Measurements from ENCODE around the gene SARM1.

Gene SARM1

DNA sequence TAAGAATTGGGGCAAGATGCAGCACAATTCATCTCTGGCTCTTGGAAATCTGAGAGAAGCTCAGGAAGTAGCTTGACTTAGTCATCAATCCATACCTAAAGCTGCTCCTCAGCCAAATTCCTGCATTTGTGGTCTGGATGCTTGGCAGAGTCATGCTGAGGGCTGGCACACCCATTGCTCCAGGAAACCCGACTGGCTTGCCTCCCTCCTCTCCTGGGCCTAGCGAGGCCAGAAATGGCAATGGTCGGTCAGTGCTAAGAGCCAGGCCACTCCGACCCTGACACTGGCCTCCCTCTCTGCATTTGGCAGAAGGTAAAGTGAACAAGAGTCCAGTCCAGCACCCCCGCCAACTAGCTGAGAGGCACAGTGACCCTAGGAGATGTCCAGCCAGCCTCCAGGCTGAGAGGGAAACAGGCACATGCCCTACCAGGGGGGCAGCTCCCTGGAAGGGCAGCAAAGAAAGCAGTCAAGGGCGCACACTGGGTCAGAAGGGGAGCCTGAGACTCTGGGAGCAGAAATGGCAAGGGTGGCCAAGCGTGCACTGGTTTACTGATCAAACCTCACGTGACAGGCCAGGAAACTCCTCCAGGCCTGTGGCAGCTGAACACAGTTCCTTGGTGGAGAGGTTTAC is 24.1 kb upstream of the SARM1 start:
- Histone ChIP-seq H3K4me1 (ENCODE audit: insufficient read depth, poor library complexity, severe bottlenecking) (peaks cover 21% of the 10 kb centered on the region), H3K36me3 (ENCODE audit: low read depth) (peaks cover 85% of the 10 kb centered on the region), H3K4me3 (ENCODE audit: severe bottlenecking) (no peak overlapping the region), H3K27ac (ENCODE audit: poor library complexity, severe bottlenecking) (peak overlapping the region; percentile 90), H3K27me3 (ENCODE audit: insufficient read depth, poor library complexity, severe bottlenecking) (no peaks in the 10 kb centered on the region), H3K9me3 (ENCODE audit: severe bottlenecking) (no peaks in the 10 kb centered on the region)
- no peak for DNase-seq (ENCODE audit: low spot score)
- TF ChIP-seq, protein P1, sequence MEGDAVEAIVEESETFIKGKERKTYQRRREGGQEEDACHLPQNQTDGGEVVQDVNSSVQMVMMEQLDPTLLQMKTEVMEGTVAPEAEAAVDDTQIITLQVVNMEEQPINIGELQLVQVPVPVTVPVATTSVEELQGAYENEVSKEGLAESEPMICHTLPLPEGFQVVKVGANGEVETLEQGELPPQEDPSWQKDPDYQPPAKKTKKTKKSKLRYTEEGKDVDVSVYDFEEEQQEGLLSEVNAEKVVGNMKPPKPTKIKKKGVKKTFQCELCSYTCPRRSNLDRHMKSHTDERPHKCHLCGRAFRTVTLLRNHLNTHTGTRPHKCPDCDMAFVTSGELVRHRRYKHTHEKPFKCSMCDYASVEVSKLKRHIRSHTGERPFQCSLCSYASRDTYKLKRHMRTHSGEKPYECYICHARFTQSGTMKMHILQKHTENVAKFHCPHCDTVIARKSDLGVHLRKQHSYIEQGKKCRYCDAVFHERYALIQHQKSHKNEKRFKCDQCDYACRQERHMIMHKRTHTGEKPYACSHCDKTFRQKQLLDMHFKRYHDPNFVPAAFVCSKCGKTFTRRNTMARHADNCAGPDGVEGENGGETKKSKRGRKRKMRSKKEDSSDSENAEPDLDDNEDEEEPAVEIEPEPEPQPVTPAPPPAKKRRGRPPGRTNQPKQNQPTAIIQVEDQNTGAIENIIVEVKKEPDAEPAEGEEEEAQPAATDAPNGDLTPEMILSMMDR (IDR thresholded peaks at IDR 0.05; ENCODE audit: poor library complexity, severe bottlenecking): peak; percentile 3
- ATAC-seq (ENCODE audit: low read depth): peak; percentile 95

DNA sequence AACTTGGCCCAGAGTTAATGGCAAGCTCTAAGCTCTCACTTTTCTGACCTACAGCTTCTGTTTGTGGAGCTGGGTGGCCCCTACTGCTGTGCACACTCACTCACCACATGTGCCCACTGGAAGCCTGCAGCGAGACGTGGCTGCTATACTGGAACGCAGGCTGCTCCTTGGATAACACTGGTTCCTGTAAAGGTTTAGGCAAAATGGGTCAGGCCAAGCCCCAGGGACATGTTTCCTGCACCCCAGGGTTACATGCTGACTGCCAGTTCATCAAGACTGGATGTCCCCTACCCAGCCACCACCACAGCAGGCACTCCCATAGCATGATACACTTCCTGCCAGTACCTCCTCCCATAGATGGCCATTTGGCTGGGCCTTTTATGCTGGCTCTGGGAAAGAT is 22.5 kb upstream of the SARM1 start:
- ATAC-seq (ENCODE audit: low read depth): no peak
- Histone ChIP-seq H3K27ac (ENCODE audit: poor library complexity, severe bottlenecking) (peak overlapping the region; percentile 90), H3K36me3 (ENCODE audit: low read depth) (peaks cover 89% of the 10 kb centered on the region), H3K4me3 (ENCODE audit: severe bottlenecking) (no peak overlapping the region), H3K4me1 (ENCODE audit: insufficient read depth, poor library complexity, severe bottlenecking) (peaks cover 21% of the 10 kb centered on the region), H3K27me3 (ENCODE audit: insufficient read depth, poor library complexity, severe bottlenecking) (no peaks in the 10 kb centered on the region), H3K9me3 (ENCODE audit: severe bottlenecking) (no peaks in the 10 kb centered on the region)
- TF ChIP-seq, protein P1 (IDR thresholded peaks at IDR 0.05; ENCODE audit: poor library complexity, severe bottlenecking): no peak
- no peak for DNase-seq (ENCODE audit: low spot score)

DNA sequence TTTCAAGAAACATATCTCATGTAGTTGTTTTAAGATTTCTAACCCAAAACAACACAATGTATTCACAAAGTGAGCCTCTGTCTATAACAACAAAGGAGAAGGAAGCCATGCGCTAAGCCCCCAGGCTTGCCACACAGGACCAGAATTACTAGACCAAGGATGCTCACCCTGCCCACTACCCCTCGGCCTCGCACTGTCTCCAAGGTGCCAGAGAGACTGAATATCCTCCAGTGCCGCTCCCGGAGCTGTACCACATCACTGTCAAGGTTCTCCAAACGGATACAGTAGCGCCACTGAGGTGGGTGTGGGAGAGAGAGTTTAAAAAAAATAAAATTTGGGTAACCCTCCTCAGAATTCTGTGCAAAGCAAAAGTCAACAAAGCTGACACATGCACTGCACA is 21.2 kb upstream of the SARM1 start:
- H3K9me3 ChIP-seq (ENCODE audit: severe bottlenecking): no peaks in the 10 kb centered on the region
- no peak overlapping the region for H3K4me3 ChIP-seq (ENCODE audit: severe bottlenecking)
- peaks cover 21% of the 10 kb centered on the region for H3K4me1 ChIP-seq (ENCODE audit: insufficient read depth, poor library complexity, severe bottlenecking)
- TF ChIP-seq, protein P1 (IDR thresholded peaks at IDR 0.05; ENCODE audit: poor library complexity, severe bottlenecking): no peak
- no peaks in the 10 kb centered on the region for H3K27me3 ChIP-seq (ENCODE audit: insufficient read depth, poor library complexity, severe bottlenecking)
- H3K36me3 ChIP-seq (ENCODE audit: low read depth): peaks cover 94% of the 10 kb centered on the region
- DNase-seq (ENCODE audit: low spot score) (no peak), ATAC-seq (ENCODE audit: low read depth) (no peak)
- H3K27ac ChIP-seq (ENCODE audit: poor library complexity, severe bottlenecking): no peak overlapping the region

DNA sequence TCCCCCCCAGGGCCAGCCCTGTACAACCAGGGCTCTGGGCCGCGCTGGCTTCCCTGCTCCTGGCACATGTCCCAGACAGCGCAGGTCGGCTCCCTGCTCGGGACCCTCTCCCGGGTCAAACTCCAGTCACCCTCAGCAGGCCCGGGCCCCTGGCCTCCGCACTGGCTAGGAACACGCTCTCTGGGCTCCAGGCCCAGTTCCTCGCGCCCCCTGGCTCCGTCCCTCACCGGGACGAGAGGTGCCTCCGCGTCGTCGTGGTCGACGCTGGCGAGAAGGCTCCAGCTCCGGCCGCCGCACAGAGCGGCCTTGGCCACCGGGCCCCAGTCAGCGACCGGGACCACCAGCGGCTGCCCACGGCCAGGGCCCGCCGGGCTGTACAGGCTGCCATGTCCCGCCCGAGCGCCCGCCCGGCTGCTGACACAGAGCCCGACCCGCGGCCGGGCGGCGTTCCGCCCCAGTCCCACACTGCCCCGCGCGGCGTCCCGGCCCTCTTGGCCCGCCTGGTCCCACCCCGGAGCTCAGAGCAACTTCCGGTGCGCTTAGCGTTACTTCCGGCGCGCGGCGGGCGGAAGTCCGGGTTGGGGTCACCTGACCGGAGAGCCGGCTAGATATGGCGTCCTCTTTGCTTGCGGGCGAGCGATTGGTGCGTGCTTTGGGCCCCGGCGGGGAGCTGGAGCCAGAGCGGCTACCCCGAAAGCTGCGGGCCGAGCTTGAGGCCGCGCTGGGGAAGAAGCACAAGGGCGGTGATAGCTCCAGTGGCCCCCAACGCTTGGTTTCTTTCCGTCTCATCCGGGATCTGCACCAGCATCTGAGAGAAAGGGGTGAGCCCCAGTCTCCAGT is 14.2 kb upstream of the SARM1 start, which contains the start of gene POLDIP2:
Gene POLDIP2, minus strand, starts transcription at position 467 of the 840 bp plus-strand sequence. Its CDS starts 79 bp downstream, at position 388.
- H3K4me3 ChIP-seq (ENCODE audit: severe bottlenecking): peak within 1 kb of the TSS; percentile 95
- no peaks in the 10 kb centered on the region for H3K27me3 ChIP-seq (ENCODE audit: insufficient read depth, poor library complexity, severe bottlenecking)
- H3K9me3 ChIP-seq (ENCODE audit: severe bottlenecking): no peaks in the 10 kb centered on the region
- ATAC-seq (ENCODE audit: low read depth): peak; percentile 100
- peaks cover 58% of the 10 kb centered on the region for H3K36me3 ChIP-seq (ENCODE audit: low read depth)
- H3K27ac ChIP-seq (ENCODE audit: poor library complexity, severe bottlenecking): peak within 1 kb of the TSS; percentile 26
- peaks cover 5% of the 10 kb centered on the region for H3K4me1 ChIP-seq (ENCODE audit: insufficient read depth, poor library complexity, severe bottlenecking)
- TF ChIP-seq, protein P1 (IDR thresholded peaks at IDR 0.05; ENCODE audit: poor library complexity, severe bottlenecking): no peak
- peak; percentile 94 for DNase-seq (ENCODE audit: low spot score)

DNA sequence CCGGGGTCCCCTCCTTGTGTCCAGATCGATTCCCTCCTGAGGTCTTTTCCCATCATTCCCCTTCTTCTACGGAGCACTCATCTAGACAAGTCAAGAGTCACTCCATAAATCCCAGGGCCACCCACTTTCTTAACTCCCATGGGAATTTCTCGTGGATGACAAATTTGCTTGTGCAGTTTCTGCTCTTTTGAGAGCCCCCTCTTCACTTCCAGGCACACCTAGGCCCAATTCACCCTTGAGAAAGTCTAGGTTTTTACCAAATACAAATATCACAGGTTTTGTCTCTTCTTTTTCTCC is 13.6 kb upstream of the SARM1 start:
- TF ChIP-seq, protein P1 (IDR thresholded peaks at IDR 0.05; ENCODE audit: poor library complexity, severe bottlenecking): no peak
- H3K27me3 ChIP-seq (ENCODE audit: insufficient read depth, poor library complexity, severe bottlenecking): no peaks in the 10 kb centered on the region
- peaks cover 5% of the 10 kb centered on the region for H3K4me1 ChIP-seq (ENCODE audit: insufficient read depth, poor library complexity, severe bottlenecking)
- H3K27ac ChIP-seq (ENCODE audit: poor library complexity, severe bottlenecking): no peak overlapping the region
- H3K36me3 ChIP-seq (ENCODE audit: low read depth): peaks cover 52% of the 10 kb centered on the region
- DNase-seq (ENCODE audit: low spot score) (no peak), ATAC-seq (ENCODE audit: low read depth) (no peak)
- peak overlapping the region; percentile 95 for H3K4me3 ChIP-seq (ENCODE audit: severe bottlenecking)
- no peaks in the 10 kb centered on the region for H3K9me3 ChIP-seq (ENCODE audit: severe bottlenecking)

Measured in RWPE2 (cell line).